Transverse colon (tissue), 3 donors: Measurements from ENCODE around the gene MRAP2.

Experiments
- CTCF ChIP-seq, 5 experiments: fragments of 200-600 bp in 3 of 5; fragments of 450-650 bp in 2 of 5; sonication (generic) in 3 of 5; IDR thresholded peaks; 1 replicate in 2 of 5; 2 replicates in 3 of 5; pipeline ENCODE4 v1.5.1; 2016 to 2017; ENCODE audit warnings: antibody characterized with exemption in 5 of 5, inconsistent platforms in 3 of 5, mild to moderate bottlenecking in 2 of 5, moderate library complexity in 1 of 5
- EP300 ChIP-seq: sonication (generic); formaldehyde crosslinking; IDR thresholded peaks from one replicate; pipeline ENCODE4 v1.6.1; 2017; ENCODE audit warnings: antibody characterized with exemption, low read depth
- POLR2A ChIP-seq: fragments of 450-650 bp; IDR thresholded peaks from one replicate; pipeline ENCODE4 v1.6.1; 2016; ENCODE audit warnings: antibody characterized with exemption, mild to moderate bottlenecking, moderate library complexity

GRCh38 chr6:84028350-84028749 lies 5.2 kb upstream of the MRAP2 start:
- no peak for TF ChIP-seq EP300
- TF ChIP-seq CTCF (IDR thresholded peaks at IDR 0.05), result no peak
- no peak for TF ChIP-seq POLR2A
